ENCODE results near the gene LIMS2.

The LIMS2 gene

GRCh38 chr2:127644066-127645025 lies 31.0 kb downstream of the LIMS2 start:
- DNase-seq = no peak

GRCh38 chr2:127643439-127644065 lies 31.8 kb downstream of the LIMS2 start:
- no peak for DNase-seq

GRCh38 chr2:127642706-127643438 lies 32.5 kb downstream of the LIMS2 start:
- no peak for DNase-seq

GRCh38 chr2:127641846-127642507 lies 33.4 kb downstream of the LIMS2 start:
- peak; percentile 32 for DNase-seq

GRCh38 chr2:127641133-127641532 lies 34.2 kb downstream of the LIMS2 start:
- DNase-seq = no peak

GRCh38 chr2:127640082-127641072 lies 35.0 kb downstream of the LIMS2 start:
- DNase-seq = no peak

GRCh38 chr2:127639111-127639474 lies 36.2 kb downstream of the LIMS2 start:
- DNase-seq = no peak

GRCh38 chr2:127638361-127639110 lies 36.8 kb downstream of the LIMS2 start:
- no peak for DNase-seq

GRCh38 chr2:127637725-127638252 lies 37.5 kb downstream of the LIMS2 start:
- DNase-seq = no peak

- no peak for DNase-seq
These were observed 38.1 kb downstream of the LIMS2 start for GRCh38 chr2:127637236-127637630.

- DNase-seq = no peak
These were observed 38.8 kb downstream of the LIMS2 start for GRCh38 chr2:127636248-127637235.

GRCh38 chr2:127635380-127636237 lies 39.7 kb downstream of the LIMS2 start:
- no peak for DNase-seq

GRCh38 chr2:127634626-127635379 lies 40.5 kb downstream of the LIMS2 start:
- no peak for DNase-seq

- DNase-seq = no peak
These were observed 41.2 kb downstream of the LIMS2 start for GRCh38 chr2:127634066-127634617.

- no peak for DNase-seq
These were observed 41.7 kb downstream of the LIMS2 start for GRCh38 chr2:127633556-127634065.

GRCh38 chr2:127632592-127633489 lies 42.5 kb downstream of the LIMS2 start:
- DNase-seq = no peak

Measured in central memory CD4-positive, alpha-beta T cell (primary cell).